H1 (cell line): ENCODE data around the gene PRSS22. TPM values are rescaled to one million over a fixed set of nuclear protein-coding genes. Genes with fewer than 3 reads are reported as not detected.

Experiments
- CTCF ChIA-PET: fragments of 300-600 bp; sonication (Branson Sonifier 250); formaldehyde crosslinking; loops from one replicate; lab custom pipeline; 2021; ENCODE audit not compliant: partially characterized antibody; lab: Charles Lee
- POLR2A ChIA-PET: fragments of 300-600 bp; sonication (Branson Sonifier 250); formaldehyde crosslinking; loops from one replicate; lab custom pipeline; 2021; ENCODE audit warnings: inconsistent platforms; ENCODE audit not compliant: partially characterized antibody; lab: Charles Lee
- DNase-seq, 2 experiments: peaks; one replicate each; pipeline versions ENCODE4 v3.0.0 to v3.0.0-alpha.2; 2010 to 2022; ENCODE audit warnings: low spot score in 2 of 2, low read depth in 1 of 2, mixed read lengths in 1 of 2
- FAIRE-seq: peaks from 2 replicates; lab custom pipeline; 2011; peaks lifted over from hg19 to GRCh38; lab: Jason Lieb, UNC
- H2AFZ ChIP-seq: 2 replicates; pipeline ENCODE4 v1.8.1; 2012; ENCODE audit warnings: low read length, inconsistent platforms
- H2AK5ac ChIP-seq: 2 replicates; pipeline ENCODE4 v1.6.1; 2013; ENCODE audit warnings: low read depth, low read length
- H2BK120ac ChIP-seq: replicated peaks from 2 replicates; pipeline ENCODE3; 2013; ENCODE audit warnings: low read depth, low read length, inconsistent platforms
- H2BK12ac ChIP-seq: 2 replicates; pipeline ENCODE4 v1.6.1; 2013; ENCODE audit warnings: low read depth, low read length
- H2BK15ac ChIP-seq: 2 replicates; pipeline ENCODE4 v1.6.1; 2013; ENCODE audit warnings: low read length
- H2BK20ac ChIP-seq: 2 replicates; pipeline ENCODE4 v1.6.1; 2013; ENCODE audit warnings: low read length
- H2BK5ac ChIP-seq: 2 replicates; pipeline ENCODE4 v1.6.1; 2013; ENCODE audit warnings: low read depth, low read length
- H3K14ac ChIP-seq: 2 replicates; pipeline ENCODE4 v1.6.1; 2013; ENCODE audit warnings: inconsistent platforms; ENCODE audit not compliant: insufficient read length
- H3K18ac ChIP-seq: 2 replicates; pipeline ENCODE4 v1.6.1; 2013; ENCODE audit warnings: low read length; ENCODE audit errors: extremely low read depth
- H3K23ac ChIP-seq: 2 replicates; pipeline ENCODE4 v1.6.1; 2013; ENCODE audit warnings: inconsistent platforms; ENCODE audit not compliant: insufficient read length
- H3K23me2 ChIP-seq: 2 replicates; pipeline ENCODE4 v1.6.1; 2013; ENCODE audit warnings: low read depth, low read length
- H3K27ac ChIP-seq: 2 replicates; pipeline ENCODE4 v1.6.1; 2011; ENCODE audit warnings: low read depth, low read length, inconsistent platforms
- H3K27me3 ChIP-seq, 4 experiments: replicated peaks in 1 of 4; 1 replicate in 1 of 4; 2 replicates in 3 of 4; pipeline versions ENCODE4 v1.6.1 to v1.8.1; 2011 to 2013; ENCODE audit warnings: low read length in 3 of 4, mild to moderate bottlenecking in 3 of 4, inconsistent platforms in 2 of 4, mixed read lengths in 2 of 4, moderate library complexity in 1 of 4; ENCODE audit not compliant: control insufficient read depth in 3 of 4, insufficient read depth in 3 of 4; ENCODE audit errors: extremely low read depth in 1 of 4
- H3K36me3 ChIP-seq, 4 experiments: 2 replicates each; pipeline versions ENCODE4 v1.6.1 to v1.8.1; 2011 to 2013; ENCODE audit warnings: mild to moderate bottlenecking in 4 of 4, low read length in 3 of 4, moderate library complexity in 2 of 4, control low read depth in 1 of 4, inconsistent platforms in 1 of 4; ENCODE audit not compliant: insufficient read depth in 4 of 4, control insufficient read depth in 2 of 4
- H3K4ac ChIP-seq: replicated peaks from 2 replicates; pipeline ENCODE3; 2013; ENCODE audit warnings: low read length, low read depth, mixed read lengths, inconsistent platforms; ENCODE audit not compliant: insufficient read length
- H3K4me1 ChIP-seq, 4 experiments: replicated peaks in 1 of 4; 1 replicate in 1 of 4; 2 replicates in 3 of 4; pipeline versions ENCODE4 v1.6.1 to v1.8.1; 2011 to 2013; ENCODE audit warnings: low read length in 3 of 4, inconsistent platforms in 2 of 4, mixed read lengths in 1 of 4; ENCODE audit not compliant: insufficient read depth in 4 of 4, control insufficient read depth in 3 of 4
- H3K4me2 ChIP-seq, 2 experiments: 2 replicates each; pipeline versions ENCODE4 v1.6.1 to v1.8.1; 2011 to 2013; ENCODE audit warnings: low read depth in 2 of 2, low read length in 2 of 2, control low read depth in 1 of 2, inconsistent platforms in 1 of 2, mild to moderate bottlenecking in 1 of 2; ENCODE audit not compliant: insufficient read depth in 1 of 2
- H3K4me3 ChIP-seq, 4 experiments: fragments of 200-600, 300-600 bp in 1 of 4; sonication (generic), shearing (Covaris generic), sonication (Bioruptor Twin) in 1 of 4; 2 replicates each; pipeline versions ENCODE4 v1.5.1 to v1.8.1; 2011 to 2016; ENCODE audit warnings: low read length in 4 of 4, low read depth in 3 of 4, control low read depth in 2 of 4, inconsistent platforms in 2 of 4, mild to moderate bottlenecking in 2 of 4, mixed read lengths in 1 of 4, moderate library complexity in 1 of 4; ENCODE audit not compliant: insufficient read depth in 2 of 4; ENCODE audit errors: extremely low read depth in 1 of 4
- H3K56ac ChIP-seq: replicated peaks from 2 replicates; pipeline ENCODE3; 2013; ENCODE audit warnings: low read depth, mild to moderate bottlenecking, mixed read lengths, low read length, inconsistent platforms; ENCODE audit not compliant: insufficient read length
- H3K79me1 ChIP-seq: 2 replicates; pipeline ENCODE4 v1.6.1; 2013; ENCODE audit warnings: low read depth, low read length, control low read depth
- H3K79me2 ChIP-seq, 2 experiments: 2 replicates each; pipeline versions ENCODE4 v1.6.1 to v1.8.1; 2012 to 2013; ENCODE audit warnings: low read length in 2 of 2, mild to moderate bottlenecking in 2 of 2, inconsistent platforms in 1 of 2; ENCODE audit not compliant: insufficient read depth in 2 of 2, control insufficient read depth in 1 of 2
- H3K9ac ChIP-seq, 4 experiments: replicated peaks in 1 of 4; 1 replicate in 1 of 4; 2 replicates in 3 of 4; pipeline versions ENCODE4 v1.6.1 to v1.8.1; 2011 to 2013; ENCODE audit warnings: low read depth in 3 of 4, low read length in 3 of 4, control low read depth in 2 of 4, mild to moderate bottlenecking in 2 of 4, moderate library complexity in 2 of 4, inconsistent platforms in 1 of 4; ENCODE audit errors: extremely low read depth in 1 of 4
- H3K9me3 ChIP-seq, 2 experiments: 2 replicates each; pipeline versions ENCODE4 v1.6.1 to v1.8.1; 2012 to 2013; ENCODE audit warnings: mild to moderate bottlenecking in 2 of 2, moderate library complexity in 2 of 2, control low read depth in 1 of 2, inconsistent platforms in 1 of 2, low read depth in 1 of 2, low read length in 1 of 2, mixed read lengths in 1 of 2; ENCODE audit not compliant: insufficient read depth in 2 of 2
- H4K20me1 ChIP-seq, 2 experiments: replicated peaks in 1 of 2; 2 replicates each; pipeline versions ENCODE3 to v1.8.1; 2011 to 2013; ENCODE audit warnings: inconsistent platforms in 2 of 2, low read length in 2 of 2, mild to moderate bottlenecking in 1 of 2; ENCODE audit not compliant: insufficient read depth in 2 of 2, control insufficient read depth in 1 of 2
- H4K5ac ChIP-seq: 2 replicates; pipeline ENCODE4 v1.6.1; 2013; ENCODE audit warnings: low read length, low read depth, mixed read lengths, inconsistent platforms; ENCODE audit not compliant: insufficient read length
- H4K8ac ChIP-seq: 2 replicates; pipeline ENCODE4 v1.8.0; 2013; ENCODE audit warnings: mild to moderate bottlenecking, moderate library complexity, low read length, inconsistent platforms; ENCODE audit not compliant: insufficient read depth; ENCODE audit errors: extremely low read depth
- H4K91ac ChIP-seq: replicated peaks from 2 replicates; pipeline ENCODE3; 2013; ENCODE audit warnings: low read length, mixed read lengths, inconsistent platforms; ENCODE audit not compliant: insufficient read length
- ATF3 ChIP-seq: IDR thresholded peaks from 2 replicates; pipeline ENCODE4 v1.6.1; 2011; ENCODE audit warnings: low read depth, mild to moderate bottlenecking, low read length; ENCODE audit not compliant: insufficient read depth
- CREB1 ChIP-seq: IDR thresholded peaks from 2 replicates; pipeline ENCODE4 v1.6.1; 2012; ENCODE audit warnings: inconsistent platforms
- EGR1 ChIP-seq: IDR thresholded peaks from 2 replicates; pipeline ENCODE4 v1.6.1; 2011; ENCODE audit warnings: low read depth, low read length, borderline replicate concordance
- RAD21 ChIP-seq, 2 experiments: IDR thresholded peaks in 1 of 2; conservative IDR thresholded peaks in 1 of 2; 2 replicates each; pipeline ENCODE4 v1.6.1; 2011; ENCODE audit warnings: low read depth in 2 of 2, low read length in 2 of 2, improper control_type of control experiment in 1 of 2, inconsistent platforms in 1 of 2, mild to moderate bottlenecking in 1 of 2, moderate library complexity in 1 of 2
- TEAD4 ChIP-seq: IDR thresholded peaks from 2 replicates; pipeline ENCODE4 v1.6.1; 2012; ENCODE audit warnings: low read depth, low read length, inconsistent platforms, mixed read lengths
- WGBS, 2 experiments: shearing (Covaris generic) in 1 of 2; methylation state at CpG; one replicate each; pipeline versions ENCODE4 v1.1.6 to v1.1.7; 2013 to 2015; ENCODE audit warnings: low lambda C conversion rate in 2 of 2, mixed read lengths in 2 of 2, inconsistent platforms in 1 of 2, low coverage in 1 of 2, missing lambda C conversion rate in 1 of 2; ENCODE audit not compliant: insufficient replicate concordance in 2 of 2, insufficient coverage in 1 of 2, insufficient read length in 1 of 2; ENCODE audit errors: extremely low coverage in 1 of 2, missing lambda C conversion rate in 1 of 2; 5-methylcytosine and 5-hydroxymethylcytosine counted together
- polyA plus RNA-seq, 7 experiments: library from polyadenylated mRNA; depleted of rRNA in 3 of 7; stranded (reverse) in 5 of 7; unstranded in 2 of 7; fragments of >200 nt in 5 of 7; fragments of 200-250 nt in 2 of 7; gene quantifications; 1 replicate in 5 of 7; 2 replicates in 1 of 7; 4 replicates in 1 of 7; pipeline versions ENCODE4 v1.2.1 to v1.2.3, GENCODE V29; 2011 to 2013; ENCODE audit warnings: missing spikeins in 2 of 7, mixed read lengths in 2 of 7
- total RNA-seq: library from RNA; stranded (reverse); fragmentation: NEBNext Ultra II Directional; extraction: Animal tissue kit (Norgen Biotek cat#: 25700); gene quantifications from 2 replicates; pipeline ENCODE4 v1.2.1, GENCODE V29; 2021
- TF ChIP-seq, protein P1 (sequence below), 3 experiments: IDR thresholded peaks; 1 replicate in 2 of 3; 2 replicates in 1 of 3; pipeline versions ENCODE4 v1.5.1 to v1.6.1; 2011; ENCODE audit warnings: low read length in 3 of 3, mild to moderate bottlenecking in 3 of 3, inconsistent platforms in 2 of 3, low read depth in 1 of 3, moderate library complexity in 1 of 3; ENCODE audit not compliant: insufficient read depth in 1 of 3; ENCODE audit errors: control extremely low read depth in 1 of 3

Gene PRSS22
- total and polyA plus RNA-seq, 2 of the 8 experiments (the other 6 are each of a cell fraction or from before 2014, with no cell fraction given), result 4.0 to 4.4 TPM

- Histone ChIP-seq H2BK20ac (no peak overlapping the region), H3K9ac (no peak overlapping the region), H3K14ac (no peak overlapping the region), H3K4ac (no peak overlapping the region), H3K4me3 (no peak overlapping the region), H2AFZ (0 out of 2 replicates have a peak overlapping the region, but pooled peaks have one; percentile 72), H3K79me2 (no peaks in the 10 kb centered on the region), H3K27ac (no peak overlapping the region), H3K9me3 (no peaks in the 10 kb centered on the region), H3K36me3 (no peaks in the 10 kb centered on the region), H3K27me3 (peaks cover 0 to 3% (median 2%) of the 10 kb centered on the region in 4 experiments; a peak in 4 of 7 replicates), H2AK5ac (no peak overlapping the region), H4K8ac (no peak overlapping the region), H3K79me1 (no peaks in the 10 kb centered on the region), H4K91ac (no peak overlapping the region), H2BK120ac (no peak overlapping the region), H3K56ac (no peak overlapping the region), H3K4me1 (no peaks in the 10 kb centered on the region; a peak in 1 of 7 replicates), H2BK5ac (no peak overlapping the region), H2BK15ac (no peak overlapping the region), H3K23ac (no peak overlapping the region), H4K5ac (no peak overlapping the region), H3K4me2 (no peak overlapping the region), H3K23me2 (no peaks in the 10 kb centered on the region; the same call in 1 of the 2 replicates), H4K20me1 (no peaks in the 10 kb centered on the region), H3K18ac (no peak overlapping the region), H2BK12ac (no peak overlapping the region)
- ChIA-PET CTCF (interaction anchor here (0.6 to 6.7 kb wide), 10 partner anchors 8 to 52 kb away, joined by 3 to 30 read pairs (median 3); partner anchors contain the start of gene FLYWCH2), POLR2A (interaction anchor here (1.0 kb wide), 1 partner anchor 8 kb away, joined by 3 read pairs; no protein-coding TSS in a partner anchor)
- peak in 1 of 2 experiments; percentile 76 for DNase-seq
- WGBS, 2 experiments, result 10% methylated on average over 23 of the region's 25 CpGs; no CpG with 5 or more reads in 1 of the 2 experiments
- peak; percentile 67; the same call in 1 of the 2 replicates for TF ChIP-seq TEAD4
- no peak for TF ChIP-seq ATF3
- TF ChIP-seq EGR1, result no peak
- TF ChIP-seq, protein P1, sequence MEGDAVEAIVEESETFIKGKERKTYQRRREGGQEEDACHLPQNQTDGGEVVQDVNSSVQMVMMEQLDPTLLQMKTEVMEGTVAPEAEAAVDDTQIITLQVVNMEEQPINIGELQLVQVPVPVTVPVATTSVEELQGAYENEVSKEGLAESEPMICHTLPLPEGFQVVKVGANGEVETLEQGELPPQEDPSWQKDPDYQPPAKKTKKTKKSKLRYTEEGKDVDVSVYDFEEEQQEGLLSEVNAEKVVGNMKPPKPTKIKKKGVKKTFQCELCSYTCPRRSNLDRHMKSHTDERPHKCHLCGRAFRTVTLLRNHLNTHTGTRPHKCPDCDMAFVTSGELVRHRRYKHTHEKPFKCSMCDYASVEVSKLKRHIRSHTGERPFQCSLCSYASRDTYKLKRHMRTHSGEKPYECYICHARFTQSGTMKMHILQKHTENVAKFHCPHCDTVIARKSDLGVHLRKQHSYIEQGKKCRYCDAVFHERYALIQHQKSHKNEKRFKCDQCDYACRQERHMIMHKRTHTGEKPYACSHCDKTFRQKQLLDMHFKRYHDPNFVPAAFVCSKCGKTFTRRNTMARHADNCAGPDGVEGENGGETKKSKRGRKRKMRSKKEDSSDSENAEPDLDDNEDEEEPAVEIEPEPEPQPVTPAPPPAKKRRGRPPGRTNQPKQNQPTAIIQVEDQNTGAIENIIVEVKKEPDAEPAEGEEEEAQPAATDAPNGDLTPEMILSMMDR (IDR thresholded peaks at IDR 0.05; ENCODE audit: control extremely low read depth in 1 of 3, insufficient read depth in 1 of 3, low read depth in 1 of 3, low read length in 3 of 3), result peak; percentile 92 to 98 (median 93)
- peak; percentile 28; the same call in 1 of the 2 replicates for TF ChIP-seq CREB1
- TF ChIP-seq RAD21 (IDR thresholded peaks at IDR 0.05 in 1 of 2, conservative IDR thresholded peaks at IDR 0.05 in 1 of 2; ENCODE audit: low read depth in 2 of 2, low read length in 2 of 2), result peak; percentile 62 to 75
- no peak for FAIRE-seq
These were observed 17.0 kb upstream of the PRSS22 start for GRCh38 chr16:2874912-2875362.
